PC-9 (cell line): ENCODE measurements around the gene DOCK4. TPM values are rescaled to one million over a fixed set of nuclear protein-coding genes. Genes with fewer than 3 reads are reported as not detected.

Experiments
- BruUV-seq: library from RNA; stranded (reverse); fragments of 400-500 nt; replicated peaks from 2 replicates; lab custom pipeline; 2021; lab: Mats Ljungman, UMichigan
- CTCF ChIA-PET: fragments of 300-600 bp; sonication (Branson Sonifier 250); formaldehyde crosslinking; loops from one replicate; lab custom pipeline; 2022; ENCODE audit warnings: antibody characterized with exemption; lab: Charles Lee
- POLR2A ChIA-PET: fragments of 300-600 bp; sonication (Branson Sonifier 250); formaldehyde crosslinking; loops from one replicate; lab custom pipeline; 2022; ENCODE audit warnings: antibody characterized with exemption; ENCODE audit not compliant: unreplicated experiment; lab: Charles Lee
- DNase-seq, 2 experiments: peaks; one replicate each; pipeline versions ENCODE4 v3.0.0 to v3.0.0-alpha.2; 2015 to 2022; ENCODE audit warnings: mixed read lengths in 1 of 2
- H2AFZ ChIP-seq: fragments of 200-600 bp; sonication (generic); 2 replicates; pipeline ENCODE4 v1.8.1; 2017; ENCODE audit warnings: antibody characterized with exemption
- H3F3A ChIP-seq: fragments of 200-600 bp; sonication (generic); 2 replicates; pipeline ENCODE4 v1.8.1; 2017; ENCODE audit warnings: antibody characterized with exemption, mild to moderate bottlenecking, low read depth; ENCODE audit not compliant: insufficient read depth
- H3K27ac ChIP-seq: fragments of 200-600 bp; sonication (generic); 2 replicates; pipeline ENCODE4 v1.6.1; 2016; ENCODE audit warnings: mixed run types
- H3K27me3 ChIP-seq: fragments of 200-600 bp; sonication (generic); 2 replicates; pipeline ENCODE4 v1.6.1; 2016; ENCODE audit warnings: low read depth, mixed run types; ENCODE audit not compliant: insufficient read depth
- H3K36me3 ChIP-seq: fragments of 200-600 bp; sonication (generic); 2 replicates; pipeline ENCODE4 v1.6.1; 2016; ENCODE audit warnings: low read depth, mixed run types
- H3K4me1 ChIP-seq: fragments of 200-600 bp; sonication (generic); replicated peaks from 2 replicates; pipeline ENCODE4 v1.6.1; 2016; ENCODE audit warnings: mixed run types; ENCODE audit not compliant: insufficient read depth
- H3K4me2 ChIP-seq: fragments of 200-600 bp; sonication (generic); 2 replicates; pipeline ENCODE4 v1.6.1; 2017; ENCODE audit warnings: mixed run types
- H3K4me3 ChIP-seq: fragments of 200-600 bp; sonication (generic); 2 replicates; pipeline ENCODE4 v1.6.1; 2016; ENCODE audit warnings: mixed run types
- H3K79me2 ChIP-seq: fragments of 200-600 bp; sonication (generic); 2 replicates; pipeline ENCODE4 v1.6.1; 2017; ENCODE audit warnings: low read depth, mixed run types
- H3K9me2 ChIP-seq: fragments of 200-600 bp; sonication (generic); 2 replicates; pipeline ENCODE4 v1.8.1; 2017; ENCODE audit warnings: mild to moderate bottlenecking; ENCODE audit not compliant: insufficient read depth
- H3K9me3 ChIP-seq: fragments of 200-600 bp; sonication (generic); 2 replicates; pipeline ENCODE4 v1.8.1; 2016; ENCODE audit warnings: low read depth; ENCODE audit not compliant: insufficient read depth
- H4K20me1 ChIP-seq: fragments of 200-600 bp; sonication (generic); 2 replicates; pipeline ENCODE4 v1.8.1; 2017; ENCODE audit not compliant: insufficient read depth
- EZH2 ChIP-seq: fragments of 200-600 bp; sonication (generic); IDR thresholded peaks from 2 replicates; pipeline ENCODE4 v1.8.0; 2017; ENCODE audit warnings: antibody characterized with exemption, low read depth
- intact Hi-C: fragments of 100-400 bp; cut with micrococcal nuclease; formaldehyde crosslinking; loops from one replicate; pipeline ENCODE4 v1.10.0; 2022; ENCODE audit not compliant: unreplicated experiment
- total RNA-seq: library from RNA; stranded (reverse); gene quantifications from 2 replicates; pipeline ENCODE4 v1.2.3, GENCODE V29; 2021
- TF ChIP-seq, protein P1 (sequence below): fragments of 200-600 bp; sonication (generic); conservative IDR thresholded peaks from 2 replicates; pipeline ENCODE4 v1.6.1; 2017; ENCODE audit warnings: mixed run types, antibody characterized with exemption, mild to moderate bottlenecking, moderate library complexity

Gene DOCK4
- total RNA-seq, 1 experiment from 2014 or later: 0.98 TPM

GRCh38 chr7:112185005-112185834 is 21.0 kb downstream of the DOCK4 start:
- intact Hi-C loops: no loop called here
- Histone ChIP-seq H3K9me3 (no peaks in the 10 kb centered on the region), H3K79me2 (no peaks in the 10 kb centered on the region), H4K20me1 (no peaks in the 10 kb centered on the region), H3K27ac (no peak overlapping the region), H3K36me3 (no peaks in the 10 kb centered on the region), H3K4me1 (no peaks in the 10 kb centered on the region), H3K27me3 (no peaks in the 10 kb centered on the region), H3F3A (no peaks in the 10 kb centered on the region), H3K4me3 (no peak overlapping the region), H2AFZ (no peak overlapping the region), H3K4me2 (no peak overlapping the region), H3K9me2 (no peaks in the 10 kb centered on the region)
- no peak for TF ChIP-seq EZH2
- TF ChIP-seq, protein P1, sequence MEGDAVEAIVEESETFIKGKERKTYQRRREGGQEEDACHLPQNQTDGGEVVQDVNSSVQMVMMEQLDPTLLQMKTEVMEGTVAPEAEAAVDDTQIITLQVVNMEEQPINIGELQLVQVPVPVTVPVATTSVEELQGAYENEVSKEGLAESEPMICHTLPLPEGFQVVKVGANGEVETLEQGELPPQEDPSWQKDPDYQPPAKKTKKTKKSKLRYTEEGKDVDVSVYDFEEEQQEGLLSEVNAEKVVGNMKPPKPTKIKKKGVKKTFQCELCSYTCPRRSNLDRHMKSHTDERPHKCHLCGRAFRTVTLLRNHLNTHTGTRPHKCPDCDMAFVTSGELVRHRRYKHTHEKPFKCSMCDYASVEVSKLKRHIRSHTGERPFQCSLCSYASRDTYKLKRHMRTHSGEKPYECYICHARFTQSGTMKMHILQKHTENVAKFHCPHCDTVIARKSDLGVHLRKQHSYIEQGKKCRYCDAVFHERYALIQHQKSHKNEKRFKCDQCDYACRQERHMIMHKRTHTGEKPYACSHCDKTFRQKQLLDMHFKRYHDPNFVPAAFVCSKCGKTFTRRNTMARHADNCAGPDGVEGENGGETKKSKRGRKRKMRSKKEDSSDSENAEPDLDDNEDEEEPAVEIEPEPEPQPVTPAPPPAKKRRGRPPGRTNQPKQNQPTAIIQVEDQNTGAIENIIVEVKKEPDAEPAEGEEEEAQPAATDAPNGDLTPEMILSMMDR: no peak
- POLR2A ChIA-PET: no interaction called here
- no TSS peak for BruUV-seq
- DNase-seq: no peak
- CTCF ChIA-PET: no interaction called here

DNA sequence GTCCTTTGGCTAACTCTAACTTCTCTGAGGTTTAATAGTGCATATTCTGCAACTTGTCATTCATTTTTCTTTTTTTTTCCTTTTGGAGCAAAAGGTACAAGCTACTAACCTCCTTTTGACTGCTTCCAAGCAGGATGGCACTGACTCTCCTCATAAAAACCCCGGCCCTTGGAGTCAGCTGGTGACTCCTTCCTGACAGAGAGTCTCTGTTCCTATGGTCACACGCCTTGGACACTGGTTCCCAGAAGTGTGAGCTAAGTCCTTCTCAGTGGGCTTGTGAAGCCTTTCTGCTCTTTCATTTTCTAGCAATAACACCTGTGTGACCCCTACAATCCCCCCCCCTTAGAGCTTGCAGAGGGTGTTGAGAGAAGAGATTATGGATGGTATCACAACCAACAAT is 21.7 kb downstream of the DOCK4 start:
- no peaks in the 10 kb centered on the region for H4K20me1 ChIP-seq
- CTCF ChIA-PET: no interaction called here
- no peaks in the 10 kb centered on the region for H3K9me2 ChIP-seq
- DNase-seq: no peak
- H3F3A ChIP-seq: no peaks in the 10 kb centered on the region
- intact Hi-C loops: no loop called here
- H3K27ac ChIP-seq: no peak overlapping the region
- POLR2A ChIA-PET: no interaction called here
- no peak overlapping the region for H3K4me2 ChIP-seq
- H3K9me3 ChIP-seq: no peaks in the 10 kb centered on the region
- H3K4me3 ChIP-seq: no peak overlapping the region
- no TSS peak for BruUV-seq
- H3K36me3 ChIP-seq: no peaks in the 10 kb centered on the region
- H3K27me3 ChIP-seq: no peaks in the 10 kb centered on the region
- no peaks in the 10 kb centered on the region for H3K79me2 ChIP-seq
- no peak for TF ChIP-seq EZH2
- TF ChIP-seq, protein P1: no peak
- H2AFZ ChIP-seq: no peak overlapping the region
- no peaks in the 10 kb centered on the region for H3K4me1 ChIP-seq

GRCh38 chr7:112183266-112183665 is 22.9 kb downstream of the DOCK4 start:
- Histone ChIP-seq H3K27ac (no peak overlapping the region), H3K4me2 (no peak overlapping the region), H2AFZ (no peak overlapping the region), H3K4me1 (no peaks in the 10 kb centered on the region), H3K4me3 (no peak overlapping the region), H3K27me3 (no peaks in the 10 kb centered on the region), H3K9me3 (no peaks in the 10 kb centered on the region), H3F3A (no peaks in the 10 kb centered on the region), H3K9me2 (no peaks in the 10 kb centered on the region), H4K20me1 (no peaks in the 10 kb centered on the region), H3K36me3 (no peaks in the 10 kb centered on the region), H3K79me2 (no peaks in the 10 kb centered on the region)
- BruUV-seq: no TSS peak
- ChIA-PET POLR2A (no interaction called here), CTCF (no interaction called here)
- intact Hi-C loops: no loop called here
- no peak for TF ChIP-seq EZH2
- TF ChIP-seq, protein P1: no peak
- DNase-seq: no peak
